ENCODE results near the gene IL34. TPM values are rescaled to one million over a fixed set of nuclear protein-coding genes. Genes with fewer than 3 reads are reported as not detected.
A peak's percentile ranks its signal among the peaks of the same experiment; 100 is the strongest.

Gene IL34
- total RNA-seq, 1 experiment from 2014 or later, result 4.4 TPM

- Histone ChIP-seq H3T11ph (ENCODE audit: low read length) (no peak overlapping the region), H3K9me3 (ENCODE audit: control insufficient read depth, low read depth, low read length) (no peaks in the 10 kb centered on the region), H2BK12ac (ENCODE audit: insufficient read length, low read depth, low read length) (no peak overlapping the region), H2AFZ (ENCODE audit: low read length) (no peak overlapping the region), H4K20me1 (ENCODE audit: control insufficient read depth, insufficient read depth, insufficient read length) (no peaks in the 10 kb centered on the region), H3K4me2 (ENCODE audit: insufficient read depth, insufficient read length, low read length) (no peak overlapping the region), H2BK15ac (ENCODE audit: low read depth, low read length) (no peak overlapping the region), H2BK20ac (ENCODE audit: low read depth, low read length, poor library complexity, severe bottlenecking) (no peak overlapping the region), H3K27me3 (ENCODE audit: insufficient read depth, low read length) (no peaks in the 10 kb centered on the region), H3K56ac (ENCODE audit: insufficient read length, low read depth, low read length) (no peak overlapping the region), H3K79me1 (ENCODE audit: insufficient read depth, low read depth, low read length, poor library complexity, severe bottlenecking) (no peaks in the 10 kb centered on the region), H2AK5ac (ENCODE audit: insufficient read length, low read length) (no peak overlapping the region), H3K4me1 (ENCODE audit: insufficient read depth, low read length) (peaks cover 3% of the 10 kb centered on the region; the same call in 1 of the 2 replicates), H3K14ac (ENCODE audit: insufficient read depth, low read length) (no peak overlapping the region), H2BK5ac (ENCODE audit: insufficient read length, low read length) (no peak overlapping the region), H3K79me2 (ENCODE audit: insufficient read depth, low read length) (no peaks in the 10 kb centered on the region), H4K5ac (ENCODE audit: insufficient read length, low read depth, low read length) (no peak overlapping the region), H3K23me2 (ENCODE audit: insufficient read length, low read depth, low read length, poor library complexity, severe bottlenecking) (no peaks in the 10 kb centered on the region), H3K9ac (ENCODE audit: extremely low read depth, insufficient read length, low read length) (no peak overlapping the region), H3K18ac (ENCODE audit: insufficient read length, low read depth, low read length) (no peak overlapping the region), H2BK120ac (ENCODE audit: low read depth, low read length, poor library complexity, severe bottlenecking) (no peak overlapping the region), H4K8ac (replicated peaks; ENCODE audit: insufficient read length, low read depth, low read length) (no peak overlapping the region), H3K27ac (ENCODE audit: insufficient read length, low read depth, low read length) (no peak overlapping the region), H3K4ac (ENCODE audit: low read depth, low read length) (no peak overlapping the region), H4K91ac (ENCODE audit: insufficient read length, low read depth, low read length) (no peak overlapping the region), H3K23ac (ENCODE audit: insufficient read length, low read depth, low read length) (no peak overlapping the region)
- peak; percentile 38; the same call in 2 of the 3 replicates for TF ChIP-seq CTCF (conservative IDR thresholded peaks at IDR 0.05)
- Mint-ChIP-seq H3K36me3 (ENCODE audit: insufficient read depth in 1 of 3, low read depth in 3 of 3) (no peaks in the 10 kb centered on the region), H3K9me3 (no peaks in the 10 kb centered on the region), H3K27me3 (ENCODE audit: low read depth) (no peaks in the 10 kb centered on the region; the same call in 1 of the 2 replicates), H3K27ac (no peak overlapping the region), H3K4me1 (peaks cover 11 to 18% of the 10 kb centered on the region in 2 experiments), H3K4me3 (no peak overlapping the region; a peak in 1 of 5 replicates)
- WGBS (ENCODE audit: extremely low coverage, insufficient read length, low lambda C conversion rate), result no CpG with 5 or more reads among the region's 22 CpGs
- peak; percentile 66 for DNase-seq
Measured at GRCh38 chr16:70656712-70657263, 10.4 kb downstream of the IL34 start.

All from H9 (cell line).